ENCODE data around the gene ARHGEF3.

DNA sequence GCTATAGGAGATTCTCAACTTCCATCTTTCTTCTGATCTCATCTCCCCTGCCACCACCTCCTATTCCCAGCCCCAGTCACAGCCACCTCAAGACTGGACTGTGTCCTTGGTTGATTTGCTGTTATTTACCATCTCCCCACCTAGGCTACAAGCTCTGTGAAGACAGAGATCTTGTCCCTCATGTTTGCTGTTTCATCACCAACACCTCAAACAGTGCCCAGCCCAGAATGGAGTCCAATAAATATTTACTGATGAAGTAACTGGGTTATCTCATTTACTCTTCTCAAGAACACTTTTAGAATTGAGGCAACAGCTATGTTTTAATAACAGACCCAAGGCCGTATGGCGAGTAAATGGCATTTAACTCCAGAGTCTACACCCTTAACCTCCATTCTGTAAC lies 29.1 kb upstream of the ARHGEF3 start:
- no peak for TF ChIP-seq EZH2phosphoT487 (IDR thresholded peaks at IDR 0.05; ENCODE audit: low read length)
- TF ChIP-seq EZH2 (optimal IDR thresholded peaks at IDR 0.05; ENCODE audit: low read depth, low read length): no peak

All from MM.1S (cell line).